ENCODE results near the gene PTP4A2.

The PTP4A2 gene

GRCh38 chr1:31911994-31912780 is 26.0 kb downstream of the PTP4A2 start:
- no peak overlapping the region for H3K4me3 ChIP-seq (ENCODE audit: low read depth, low read length)
- DNase-seq (ENCODE audit: low read depth, low spot score), result no peak
- in situ Hi-C loops (cut with HindIII; ENCODE audit: low sequenced_read_pairs), result no loop called here
- TF ChIP-seq, protein P1, sequence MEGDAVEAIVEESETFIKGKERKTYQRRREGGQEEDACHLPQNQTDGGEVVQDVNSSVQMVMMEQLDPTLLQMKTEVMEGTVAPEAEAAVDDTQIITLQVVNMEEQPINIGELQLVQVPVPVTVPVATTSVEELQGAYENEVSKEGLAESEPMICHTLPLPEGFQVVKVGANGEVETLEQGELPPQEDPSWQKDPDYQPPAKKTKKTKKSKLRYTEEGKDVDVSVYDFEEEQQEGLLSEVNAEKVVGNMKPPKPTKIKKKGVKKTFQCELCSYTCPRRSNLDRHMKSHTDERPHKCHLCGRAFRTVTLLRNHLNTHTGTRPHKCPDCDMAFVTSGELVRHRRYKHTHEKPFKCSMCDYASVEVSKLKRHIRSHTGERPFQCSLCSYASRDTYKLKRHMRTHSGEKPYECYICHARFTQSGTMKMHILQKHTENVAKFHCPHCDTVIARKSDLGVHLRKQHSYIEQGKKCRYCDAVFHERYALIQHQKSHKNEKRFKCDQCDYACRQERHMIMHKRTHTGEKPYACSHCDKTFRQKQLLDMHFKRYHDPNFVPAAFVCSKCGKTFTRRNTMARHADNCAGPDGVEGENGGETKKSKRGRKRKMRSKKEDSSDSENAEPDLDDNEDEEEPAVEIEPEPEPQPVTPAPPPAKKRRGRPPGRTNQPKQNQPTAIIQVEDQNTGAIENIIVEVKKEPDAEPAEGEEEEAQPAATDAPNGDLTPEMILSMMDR (IDR thresholded peaks at IDR 0.05; ENCODE audit: low read depth, low read length), result no peak

GRCh38 chr1:31910933-31911332 is 27.2 kb downstream of the PTP4A2 start:
- in situ Hi-C loops (cut with HindIII; ENCODE audit: low sequenced_read_pairs), result no loop called here
- H3K4me3 ChIP-seq (ENCODE audit: low read depth, low read length), result no peak overlapping the region
- TF ChIP-seq, protein P1 (IDR thresholded peaks at IDR 0.05; ENCODE audit: low read depth, low read length), result no peak
- DNase-seq (ENCODE audit: low read depth, low spot score), result no peak

GRCh38 chr1:31909691-31910090 is 28.5 kb downstream of the PTP4A2 start:
- no peak overlapping the region for H3K4me3 ChIP-seq (ENCODE audit: low read depth, low read length)
- in situ Hi-C loops (cut with HindIII; ENCODE audit: low sequenced_read_pairs), result no loop called here
- TF ChIP-seq, protein P1 (IDR thresholded peaks at IDR 0.05; ENCODE audit: low read depth, low read length), result no peak
- DNase-seq (ENCODE audit: low read depth, low spot score), result no peak

- TF ChIP-seq, protein P1 (IDR thresholded peaks at IDR 0.05; ENCODE audit: low read depth, low read length), result no peak
- in situ Hi-C loops (cut with HindIII; ENCODE audit: low sequenced_read_pairs), result no loop called here
- H3K4me3 ChIP-seq (ENCODE audit: low read depth, low read length), result no peak overlapping the region
- DNase-seq (ENCODE audit: low read depth, low spot score), result no peak
These were observed 31.6 kb downstream of the PTP4A2 start for GRCh38 chr1:31906557-31906956.

DNA sequence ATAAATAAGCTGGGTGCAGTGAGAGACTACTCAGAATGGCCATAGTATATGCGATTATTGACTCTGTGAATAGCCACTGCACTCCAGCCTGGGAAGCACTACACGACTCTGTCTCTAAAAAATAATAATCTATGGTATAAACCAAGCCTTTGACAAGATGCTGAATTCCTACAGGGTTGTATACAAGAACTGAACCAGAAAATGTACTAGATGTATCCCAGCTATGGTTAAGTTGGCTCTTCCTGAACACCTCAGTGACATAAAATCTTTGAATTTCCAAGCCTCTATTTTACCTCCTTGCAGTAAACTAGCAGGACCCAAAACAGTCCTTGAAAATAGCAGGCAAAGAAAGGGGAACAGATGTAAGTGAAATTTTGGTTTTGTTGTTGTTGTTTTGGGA is 32.5 kb downstream of the PTP4A2 start:
- TF ChIP-seq, protein P1 (IDR thresholded peaks at IDR 0.05; ENCODE audit: low read depth, low read length), result no peak
- in situ Hi-C loops (cut with HindIII; ENCODE audit: low sequenced_read_pairs), result no loop called here
- DNase-seq (ENCODE audit: low read depth, low spot score), result no peak
- H3K4me3 ChIP-seq (ENCODE audit: low read depth, low read length), result no peak overlapping the region

DNA sequence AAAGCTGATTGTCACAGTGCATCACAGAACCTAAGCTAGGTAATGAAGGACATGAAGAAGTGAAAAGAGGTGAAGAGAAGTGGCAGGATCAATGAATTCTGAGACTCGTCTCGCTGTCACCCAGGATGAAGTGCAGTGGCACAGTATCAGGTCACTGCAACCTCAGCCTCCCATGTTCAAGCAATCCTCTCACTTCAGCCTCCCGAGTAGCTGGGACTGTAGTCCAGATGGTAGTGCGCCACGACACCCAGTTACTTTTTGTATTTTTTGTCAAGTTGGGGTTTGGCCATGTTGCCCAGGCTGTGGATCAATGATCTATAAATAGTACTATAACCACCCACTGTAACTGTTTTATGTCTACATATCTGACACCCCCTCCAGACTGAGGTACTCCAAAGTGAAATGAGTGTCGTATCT is 33.1 kb downstream of the PTP4A2 start:
- no peak for DNase-seq (ENCODE audit: low read depth, low spot score)
- H3K4me3 ChIP-seq (ENCODE audit: low read depth, low read length), result no peak overlapping the region
- in situ Hi-C loops (cut with HindIII; ENCODE audit: low sequenced_read_pairs), result no loop called here

More for the DNA sequence above, 33.1 kb downstream of the PTP4A2 start:
- TF ChIP-seq, protein P1 (IDR thresholded peaks at IDR 0.05; ENCODE audit: low read depth, low read length), result no peak
